ENCODE measurements around the gene ARHGAP9. TPM values are rescaled to one million over a fixed set of nuclear protein-coding genes. Genes with fewer than 3 reads are reported as not detected.
A peak's percentile ranks its signal among the peaks of the same experiment; 100 is the strongest.

The ARHGAP9 gene
- total and polyA plus RNA-seq, 10 donors = 148 to 400 (median 238) TPM

- peak overlapping the region in 2 of 8 donors; percentile 39 to 100 for H3K27ac ChIP-seq
- peaks cover 0 to 79% (median 76%) of the 10 kb centered on the region in 6 donors for H3K36me3 ChIP-seq
- H3K4me1 ChIP-seq = peaks cover 22 to 52% (median 35%) of the 10 kb centered on the region in 6 donors
- intact Hi-C loops (cut with DNase I; ENCODE audit: low total_unique reads) = no loop called here
- TF ChIP-seq CTCF (IDR thresholded peaks at IDR 0.05 in 8 of 11, conservative IDR thresholded peaks at IDR 0.05 in 3 of 11) = no peak
- peak in 2 of 3 donors; percentile 4 to 49 for TF ChIP-seq POLR2AphosphoS5 (IDR thresholded peaks at IDR 0.05)
- H3K4me3 ChIP-seq = no peak overlapping the region
- 81 to 94% (median 86%) methylated on average over 3 to 4 of the region's 4 CpGs for WGBS, 5 donors
- no peak for DNase-seq
- no peaks in the 10 kb centered on the region for H3K9me3 ChIP-seq
- no peaks in the 10 kb centered on the region for H3K27me3 ChIP-seq (replicated peaks in 1 of 7)
These were observed 46.9 kb upstream of the ARHGAP9 start for GRCh38 chr12:57526477-57527126.

- Histone ChIP-seq H3K27me3 (replicated peaks in 1 of 7) (no peaks in the 10 kb centered on the region), H3K9me3 (no peaks in the 10 kb centered on the region), H3K36me3 (peaks cover 0 to 71% (median 68%) of the 10 kb centered on the region in 6 donors), H3K27ac (peak overlapping the region in 2 of 8 donors; percentile 99 to 100), H3K4me1 (peaks cover 30 to 60% (median 43%) of the 10 kb centered on the region in 6 donors), H3K4me3 (no peak overlapping the region)
- TF ChIP-seq CTCF (IDR thresholded peaks at IDR 0.05 in 8 of 11, conservative IDR thresholded peaks at IDR 0.05 in 3 of 11) (no peak), POLR2AphosphoS5 (IDR thresholded peaks at IDR 0.05) (no peak), POLR2A (IDR thresholded peaks at IDR 0.05) (no peak)
- no peak for DNase-seq
- WGBS, 5 donors = 88 to 92% (median 88%) methylated on average over 15 to 16 of the region's 16 CpGs
- intact Hi-C loops (cut with DNase I; ENCODE audit: low total_unique reads) = no loop called here
These were observed 46.1 kb upstream of the ARHGAP9 start for GRCh38 chr12:57525615-57526383.

GRCh38 chr12:57524814-57525614 is 45.3 kb upstream of the ARHGAP9 start:
- intact Hi-C loops (cut with DNase I; ENCODE audit: low total_unique reads) = no loop called here
- Histone ChIP-seq H3K4me3 (peak overlapping the region in 1 of 8 donors; percentile 89), H3K36me3 (peaks cover 0 to 63% (median 60%) of the 10 kb centered on the region in 6 donors), H3K27me3 (replicated peaks in 1 of 7) (no peaks in the 10 kb centered on the region), H3K4me1 (peaks cover 30 to 61% (median 44%) of the 10 kb centered on the region in 6 donors), H3K9me3 (no peaks in the 10 kb centered on the region), H3K27ac (peak overlapping the region in 3 of 8 donors; percentile 99 to 100 (median 99))
- DNase-seq = peak; percentile 79
- WGBS, 5 donors = 68 to 80% (median 78%) methylated on average over 11 of the region's 11 CpGs
- TF ChIP-seq CTCF (IDR thresholded peaks at IDR 0.05 in 8 of 11, conservative IDR thresholded peaks at IDR 0.05 in 3 of 11) (no peak), POLR2A (IDR thresholded peaks at IDR 0.05) (no peak), POLR2AphosphoS5 (IDR thresholded peaks at IDR 0.05) (no peak)
